Measurements from ENCODE around the gene DDX10.

DNA sequence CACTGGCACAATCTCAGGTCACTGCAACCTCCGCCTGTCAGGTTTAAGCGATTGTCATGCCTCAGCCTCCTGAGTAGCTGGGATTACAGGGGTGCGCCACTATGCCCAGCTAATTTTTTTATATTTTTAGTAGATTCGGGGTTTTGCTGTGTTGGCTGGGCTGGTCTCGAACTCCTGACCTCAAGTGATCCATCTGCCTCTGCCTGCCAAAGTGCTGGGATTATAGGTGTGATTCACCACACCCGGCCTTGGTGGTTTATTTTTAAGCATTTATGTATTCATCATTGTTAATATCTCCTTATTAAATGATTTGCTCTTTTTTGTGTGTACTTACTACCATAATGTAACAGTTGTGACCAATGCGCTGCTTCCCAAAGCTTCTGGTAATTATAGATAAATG lies 171.7 kb downstream of the DDX10 start:
- TF ChIP-seq EP300 (IDR thresholded peaks at IDR 0.05) (no peak), POLR2AphosphoS5 (IDR thresholded peaks at IDR 0.05) (no peak), POLR2A (IDR thresholded peaks at IDR 0.05) (no peak)
- TF ChIP-seq, protein P1, sequence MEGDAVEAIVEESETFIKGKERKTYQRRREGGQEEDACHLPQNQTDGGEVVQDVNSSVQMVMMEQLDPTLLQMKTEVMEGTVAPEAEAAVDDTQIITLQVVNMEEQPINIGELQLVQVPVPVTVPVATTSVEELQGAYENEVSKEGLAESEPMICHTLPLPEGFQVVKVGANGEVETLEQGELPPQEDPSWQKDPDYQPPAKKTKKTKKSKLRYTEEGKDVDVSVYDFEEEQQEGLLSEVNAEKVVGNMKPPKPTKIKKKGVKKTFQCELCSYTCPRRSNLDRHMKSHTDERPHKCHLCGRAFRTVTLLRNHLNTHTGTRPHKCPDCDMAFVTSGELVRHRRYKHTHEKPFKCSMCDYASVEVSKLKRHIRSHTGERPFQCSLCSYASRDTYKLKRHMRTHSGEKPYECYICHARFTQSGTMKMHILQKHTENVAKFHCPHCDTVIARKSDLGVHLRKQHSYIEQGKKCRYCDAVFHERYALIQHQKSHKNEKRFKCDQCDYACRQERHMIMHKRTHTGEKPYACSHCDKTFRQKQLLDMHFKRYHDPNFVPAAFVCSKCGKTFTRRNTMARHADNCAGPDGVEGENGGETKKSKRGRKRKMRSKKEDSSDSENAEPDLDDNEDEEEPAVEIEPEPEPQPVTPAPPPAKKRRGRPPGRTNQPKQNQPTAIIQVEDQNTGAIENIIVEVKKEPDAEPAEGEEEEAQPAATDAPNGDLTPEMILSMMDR (IDR thresholded peaks at IDR 0.05), result no peak
